ENCODE measurements around the gene RAD50. TPM values are rescaled to one million over a fixed set of nuclear protein-coding genes. Genes with fewer than 3 reads are reported as not detected.
A peak's percentile ranks its signal among the peaks of the same experiment; 100 is the strongest.
"Not testable (repeated sequence)": the region's sequence is repeated elsewhere in the genome, so short reads cannot be mapped to it uniquely, and the experiment has no call there.

Gene RAD50
- total RNA-seq, 2 donors from 2014 or later: 35.9 to 36.3 TPM

- intact Hi-C loops (cut with DNase I, micrococcal nuclease): no loop called here
- ATAC-seq (no peak), DNase-seq (no peak)
Measured at GRCh38 chr5:132549576-132549975, 7.2 kb upstream of the RAD50 start.

GRCh38 chr5:132556153-132556762 lies 519 bp upstream of the RAD50 start:
- DNase-seq (no peak), ATAC-seq (no peak)
- intact Hi-C loops (cut with DNase I, micrococcal nuclease): no loop called here

GRCh38 chr5:132557478-132558172 lies 848 bp downstream of the RAD50 start:
- DNase-seq: peak; percentile 78 to 83
- intact Hi-C loops (cut with DNase I, micrococcal nuclease): no loop called here
- peak; percentile 93 for ATAC-seq

- DNase-seq (no peak), ATAC-seq (no peak)
- intact Hi-C loops (cut with DNase I, micrococcal nuclease): no loop called here
Measured at GRCh38 chr5:132559383-132560060, 2.7 kb downstream of the RAD50 start.

- no peak for ATAC-seq
- intact Hi-C loops (cut with DNase I, micrococcal nuclease): no loop called here
- DNase-seq: no peak
Measured at GRCh38 chr5:132561601-132562000, 4.8 kb downstream of the RAD50 start.

- intact Hi-C loops (cut with DNase I, micrococcal nuclease); DNase-seq; ATAC-seq: not testable (repeated sequence)
Measured at GRCh38 chr5:132564555-132564954, 7.8 kb downstream of the RAD50 start.

GRCh38 chr5:132566657-132567056 lies 9.9 kb downstream of the RAD50 start:
- DNase-seq: no peak
- intact Hi-C loops (cut with DNase I, micrococcal nuclease): no loop called here

GRCh38 chr5:132576123-132576522 lies 19.3 kb downstream of the RAD50 start:
- intact Hi-C loops (cut with DNase I, micrococcal nuclease): no loop called here
- DNase-seq: no peak
- no peak for ATAC-seq

More at GRCh38 chr5:132566657-132567056, 9.9 kb downstream of the RAD50 start:
- no peak for ATAC-seq

GRCh38 chr5:132584560-132584959 lies 27.8 kb downstream of the RAD50 start:
- ATAC-seq; intact Hi-C loops (cut with DNase I, micrococcal nuclease); DNase-seq: not testable (repeated sequence)

GRCh38 chr5:132586063-132586462 lies 29.3 kb downstream of the RAD50 start:
- ATAC-seq (no peak), DNase-seq (no peak)
- intact Hi-C loops (cut with DNase I, micrococcal nuclease): no loop called here

GRCh38 chr5:132589467-132589866 lies 32.7 kb downstream of the RAD50 start:
- ATAC-seq (no peak), DNase-seq (no peak)
- intact Hi-C loops (cut with DNase I, micrococcal nuclease): no loop called here

GRCh38 chr5:132591145-132591544 lies 34.4 kb downstream of the RAD50 start:
- DNase-seq (no peak), ATAC-seq (no peak)
- intact Hi-C loops (cut with DNase I, micrococcal nuclease): no loop called here

GRCh38 chr5:132592521-132592920 lies 35.7 kb downstream of the RAD50 start:
- intact Hi-C loops (cut with DNase I, micrococcal nuclease): no loop called here
- DNase-seq: no peak
- no peak for ATAC-seq

- no peak for ATAC-seq
- intact Hi-C loops (cut with DNase I, micrococcal nuclease): no loop called here
- no peak for DNase-seq
Measured at GRCh38 chr5:132594170-132594569, 37.4 kb downstream of the RAD50 start.

GRCh38 chr5:132595624-132596023 lies 38.8 kb downstream of the RAD50 start:
- DNase-seq: no peak
- no peak for ATAC-seq
- intact Hi-C loops (cut with DNase I, micrococcal nuclease): no loop called here

- ATAC-seq (no peak), DNase-seq (no peak)
- intact Hi-C loops (cut with DNase I, micrococcal nuclease): no loop called here
Measured at GRCh38 chr5:132601071-132601728, 44.4 kb downstream of the RAD50 start.

- intact Hi-C loops (cut with DNase I, micrococcal nuclease): no loop called here
- ATAC-seq (no peak), DNase-seq (no peak)
Measured at GRCh38 chr5:132607095-132607494, 50.3 kb downstream of the RAD50 start.

- ATAC-seq (no peak), DNase-seq (no peak)
- intact Hi-C loops (cut with DNase I, micrococcal nuclease): no loop called here
Measured at GRCh38 chr5:132608107-132608506, 51.3 kb downstream of the RAD50 start.

GRCh38 chr5:132611965-132612364 lies 55.2 kb downstream of the RAD50 start:
- ATAC-seq: no peak
- intact Hi-C loops (cut with DNase I, micrococcal nuclease): no loop called here
- DNase-seq: no peak

GRCh38 chr5:132612846-132613245 lies 56.1 kb downstream of the RAD50 start:
- intact Hi-C loops (cut with DNase I, micrococcal nuclease): no loop called here
- ATAC-seq: no peak
- DNase-seq: no peak
